ENCODE measurements around the gene MAN2C1.
"Not testable (repeated sequence)": the region's sequence is repeated elsewhere in the genome, so short reads cannot be mapped to it uniquely, and the experiment has no call there.

The MAN2C1 gene

DNA sequence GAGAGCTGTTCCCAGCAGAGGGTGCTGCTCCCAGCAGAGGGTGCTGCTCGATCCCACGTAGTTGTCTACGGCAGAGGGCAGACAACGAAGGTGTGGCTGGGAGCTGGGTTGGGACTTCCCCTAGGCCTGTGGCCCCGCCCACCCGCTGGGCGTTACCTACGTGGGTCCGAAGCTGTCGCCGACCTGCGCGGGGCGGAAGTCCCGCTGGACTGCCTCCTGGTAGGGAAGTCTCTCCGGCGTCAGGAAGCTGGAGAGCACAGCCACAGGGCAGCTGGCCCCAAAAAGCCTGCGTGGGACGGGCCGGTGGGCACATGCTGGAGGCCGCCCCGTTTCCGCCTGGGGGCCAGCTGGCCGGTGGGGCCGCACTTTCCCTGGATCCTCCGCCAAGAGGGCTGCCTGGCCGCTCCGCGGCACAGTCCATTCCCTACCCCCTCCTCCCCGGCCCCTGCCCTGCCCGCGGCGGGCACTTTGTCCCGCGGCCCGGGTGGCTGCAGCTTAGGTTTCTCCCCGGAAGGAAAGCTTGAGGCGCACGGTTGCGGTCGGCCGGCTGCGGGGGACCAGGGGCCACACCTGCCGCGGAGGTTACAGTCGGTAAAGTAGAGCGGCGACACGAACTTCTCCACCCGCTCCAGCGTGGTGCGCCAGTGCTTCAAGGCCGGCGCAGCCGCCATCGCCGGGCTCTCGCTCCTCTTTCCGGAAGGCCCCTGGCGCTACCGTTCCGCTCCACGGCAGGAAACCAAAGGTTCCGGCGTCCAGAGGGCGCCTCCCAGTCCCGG, at the start of gene MAN2C1:
TSS of gene MAN2C1 (minus strand) at position 695 of the 776 bp plus-strand sequence. CDS start at position 671, 24 bp downstream.
- peak; percentile 86; the same call in 1 of the 2 replicates for TF ChIP-seq ZFX (IDR thresholded peaks at IDR 0.05)
- TF ChIP-seq, protein P1, sequence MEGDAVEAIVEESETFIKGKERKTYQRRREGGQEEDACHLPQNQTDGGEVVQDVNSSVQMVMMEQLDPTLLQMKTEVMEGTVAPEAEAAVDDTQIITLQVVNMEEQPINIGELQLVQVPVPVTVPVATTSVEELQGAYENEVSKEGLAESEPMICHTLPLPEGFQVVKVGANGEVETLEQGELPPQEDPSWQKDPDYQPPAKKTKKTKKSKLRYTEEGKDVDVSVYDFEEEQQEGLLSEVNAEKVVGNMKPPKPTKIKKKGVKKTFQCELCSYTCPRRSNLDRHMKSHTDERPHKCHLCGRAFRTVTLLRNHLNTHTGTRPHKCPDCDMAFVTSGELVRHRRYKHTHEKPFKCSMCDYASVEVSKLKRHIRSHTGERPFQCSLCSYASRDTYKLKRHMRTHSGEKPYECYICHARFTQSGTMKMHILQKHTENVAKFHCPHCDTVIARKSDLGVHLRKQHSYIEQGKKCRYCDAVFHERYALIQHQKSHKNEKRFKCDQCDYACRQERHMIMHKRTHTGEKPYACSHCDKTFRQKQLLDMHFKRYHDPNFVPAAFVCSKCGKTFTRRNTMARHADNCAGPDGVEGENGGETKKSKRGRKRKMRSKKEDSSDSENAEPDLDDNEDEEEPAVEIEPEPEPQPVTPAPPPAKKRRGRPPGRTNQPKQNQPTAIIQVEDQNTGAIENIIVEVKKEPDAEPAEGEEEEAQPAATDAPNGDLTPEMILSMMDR (conservative IDR thresholded peaks at IDR 0.05) = peak; percentile 94
- peak within 1 kb of the TSS; percentile 93 for H3K27ac ChIP-seq

DNA sequence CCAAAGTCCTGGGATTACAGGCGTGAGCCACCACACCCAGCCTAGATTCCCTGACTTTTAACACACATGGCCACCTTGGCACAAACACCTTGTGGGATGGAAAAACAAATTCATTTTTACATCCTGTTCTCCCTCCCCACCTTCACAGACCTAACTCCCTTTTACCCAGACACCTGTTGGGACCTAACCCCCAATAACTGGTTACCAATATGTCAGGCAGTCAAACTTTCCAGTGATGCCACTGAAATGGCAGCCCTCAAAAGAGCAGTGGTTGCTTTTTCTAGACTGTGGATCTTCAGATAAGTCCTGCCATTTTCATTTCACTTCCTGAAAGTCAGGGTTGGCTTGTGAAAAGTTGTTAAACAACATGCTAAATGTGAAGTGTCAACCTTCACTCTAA, 48.2 kb upstream of the MAN2C1 start:
- TF ChIP-seq ZFX (IDR thresholded peaks at IDR 0.05) = no peak
- TF ChIP-seq, protein P1 (conservative IDR thresholded peaks at IDR 0.05) = no peak
- H3K27ac ChIP-seq = no peak overlapping the region

DNA sequence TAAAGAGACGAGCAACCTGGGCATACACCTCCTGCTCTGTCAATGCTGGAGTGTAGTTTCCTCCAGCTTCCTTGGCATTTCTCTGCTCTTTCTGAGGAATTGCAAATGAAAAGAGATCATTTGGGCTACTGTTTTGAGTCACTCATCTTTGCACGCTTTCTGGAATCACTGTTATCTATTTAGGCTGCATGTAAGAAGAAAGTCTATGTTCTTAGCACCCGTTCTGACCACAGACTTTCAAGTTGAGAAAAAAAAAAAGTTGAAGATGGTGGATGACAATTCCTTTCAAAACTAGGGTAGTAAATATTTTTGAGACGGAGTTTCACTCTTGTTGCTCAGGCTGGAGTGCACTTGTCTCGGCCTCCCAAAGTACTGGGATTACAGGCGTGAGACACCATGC, 41.8 kb upstream of the MAN2C1 start:
- TF ChIP-seq, protein P1 (conservative IDR thresholded peaks at IDR 0.05) = no peak
- TF ChIP-seq ZFX (IDR thresholded peaks at IDR 0.05) = no peak

DNA sequence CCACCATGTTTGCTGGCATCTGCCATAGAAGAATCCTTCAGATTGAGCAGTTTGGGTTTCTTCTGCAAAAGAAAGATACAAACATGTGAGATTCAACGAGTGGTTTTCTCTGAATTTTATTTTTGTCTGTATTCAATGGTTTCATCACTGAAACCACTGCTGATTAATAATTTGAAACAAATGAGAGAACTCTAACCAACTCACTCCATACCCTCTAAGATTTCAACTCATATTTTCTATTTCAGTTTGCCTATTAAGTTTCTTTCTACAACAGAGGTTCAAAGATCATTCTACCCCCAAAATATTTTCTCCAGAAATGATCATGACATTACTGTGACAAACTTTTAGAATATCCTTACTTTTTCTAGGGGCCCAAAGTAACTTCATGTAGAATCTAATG, 38.7 kb upstream of the MAN2C1 start:
- H3K27ac ChIP-seq = no peak overlapping the region
- no peak for TF ChIP-seq ZFX (IDR thresholded peaks at IDR 0.05)
- TF ChIP-seq, protein P1 (conservative IDR thresholded peaks at IDR 0.05) = no peak

More for the DNA sequence above, 41.8 kb upstream of the MAN2C1 start:
- H3K27ac ChIP-seq = no peak overlapping the region

DNA sequence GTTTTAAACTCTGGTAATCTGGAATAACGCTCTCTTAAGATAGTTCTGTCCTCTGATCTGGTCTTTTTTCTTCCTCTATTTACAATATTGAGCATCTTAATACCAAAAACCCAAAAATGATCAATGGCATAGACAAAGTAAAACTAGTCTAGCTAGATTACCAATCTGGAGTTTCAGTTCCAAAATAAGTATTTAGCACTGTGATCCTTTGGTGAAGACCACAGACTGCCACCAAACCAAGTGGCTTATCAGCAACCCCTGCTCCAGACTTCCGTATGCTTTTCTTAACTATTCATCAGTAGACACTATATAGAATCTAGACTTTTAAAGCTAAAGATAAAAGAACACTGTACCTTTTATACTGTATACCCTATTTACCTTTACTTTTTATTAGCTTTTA, 35.5 kb upstream of the MAN2C1 start:
- peak overlapping the region; percentile 51 for H3K27ac ChIP-seq
- no peak for TF ChIP-seq ZFX (IDR thresholded peaks at IDR 0.05)
- TF ChIP-seq, protein P1 (conservative IDR thresholded peaks at IDR 0.05) = no peak

DNA sequence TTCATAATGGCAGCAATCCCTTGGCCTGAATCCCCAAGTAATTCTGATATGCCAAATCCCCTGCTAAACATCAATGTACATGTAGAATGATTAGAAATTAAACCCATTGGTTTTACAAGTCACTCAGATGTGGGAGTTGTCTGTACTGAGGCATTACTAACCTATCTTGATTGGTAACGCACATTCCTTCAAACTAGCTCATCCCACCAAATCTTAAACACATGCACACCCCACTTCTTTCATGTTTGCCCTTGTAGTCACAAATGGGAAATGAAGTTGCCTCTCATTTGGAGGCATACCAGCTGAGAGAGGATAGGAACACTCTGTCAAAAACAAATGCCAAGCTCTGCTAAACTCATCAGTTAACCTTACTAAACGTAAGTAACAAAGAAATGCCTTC, 29.1 kb upstream of the MAN2C1 start:
- no peak for TF ChIP-seq ZFX (IDR thresholded peaks at IDR 0.05)
- TF ChIP-seq, protein P1 (conservative IDR thresholded peaks at IDR 0.05) = no peak
- H3K27ac ChIP-seq = no peak overlapping the region

DNA sequence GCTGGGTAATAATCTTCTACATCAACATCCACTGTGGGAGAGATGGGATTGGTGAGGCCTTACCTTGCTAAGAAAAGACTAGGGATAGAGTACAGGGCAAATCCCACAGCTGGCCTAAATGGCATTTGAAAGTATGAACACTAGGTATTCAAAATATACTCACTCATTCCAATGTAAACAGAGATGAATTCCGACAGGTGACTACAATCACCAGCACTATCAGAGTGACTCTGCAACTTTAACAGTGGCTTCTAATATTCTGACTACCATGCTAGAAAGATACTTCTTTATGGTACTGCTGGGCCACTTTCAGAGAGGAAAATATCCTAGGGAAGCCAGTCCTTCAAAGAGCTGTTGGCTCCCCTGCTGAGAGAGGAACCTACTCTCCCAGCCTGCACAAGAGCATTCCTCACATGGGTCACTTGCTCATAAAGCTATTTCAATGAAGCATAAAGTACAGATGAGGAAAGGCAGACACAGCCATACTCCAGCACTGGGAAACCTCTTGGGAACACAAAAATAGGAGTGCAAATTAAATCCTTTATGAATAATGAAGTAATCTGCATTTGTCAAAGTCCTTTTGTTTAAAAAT, 21.5 kb upstream of the MAN2C1 start:
- H3K27ac ChIP-seq = no peak overlapping the region
- TF ChIP-seq, protein P1 (conservative IDR thresholded peaks at IDR 0.05) = no peak
- TF ChIP-seq ZFX (IDR thresholded peaks at IDR 0.05) = no peak

DNA sequence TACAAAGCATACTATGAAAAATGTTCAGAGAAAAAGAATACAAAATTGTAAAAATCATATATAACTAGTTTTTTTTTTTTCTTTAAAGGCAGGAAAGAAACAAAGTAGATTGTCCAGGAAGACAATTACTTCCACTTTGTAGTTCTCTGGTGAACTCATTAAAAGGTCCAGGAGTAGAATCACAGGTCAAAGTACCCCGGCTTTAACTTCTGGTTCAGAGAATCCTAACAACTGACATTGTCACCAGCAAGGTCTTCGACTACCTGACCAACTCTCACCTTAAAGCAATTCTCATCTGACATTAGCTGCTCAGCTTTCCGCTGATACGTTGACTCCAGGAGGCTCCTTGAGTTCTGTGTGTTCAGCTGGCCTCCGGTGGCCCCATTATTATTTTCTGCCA, 15.6 kb upstream of the MAN2C1 start:
- H3K27ac ChIP-seq = not testable (repeated sequence)

Data from C4-2B (cell line).